ENCODE measurements around the gene PCSK1.
"Not testable (repeated sequence)": the region's sequence is repeated elsewhere in the genome, so short reads cannot be mapped to it uniquely, and the experiment has no call there.

PCSK1 gene

DNA sequence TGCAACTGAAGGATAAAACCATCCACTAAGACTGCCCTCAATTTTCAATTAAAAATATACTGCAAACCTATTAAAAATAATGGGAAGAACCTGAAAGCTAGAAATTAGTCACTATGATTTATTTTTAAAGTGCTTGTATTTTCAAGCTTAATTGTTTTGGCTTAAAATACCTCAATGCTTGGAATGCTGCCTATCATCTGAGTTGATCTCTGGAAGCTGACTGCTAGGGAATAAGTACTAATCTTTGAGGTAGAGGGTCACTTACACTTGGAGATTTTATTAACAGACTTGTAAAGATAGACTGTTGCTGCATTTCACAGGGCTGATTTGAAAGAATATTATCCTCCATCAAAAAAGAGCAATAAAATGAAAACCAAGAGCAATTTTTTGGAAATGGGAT is 6.2 kb downstream of the PCSK1 start:
- no peak for DNase-seq (ENCODE audit: low read depth)

DNA sequence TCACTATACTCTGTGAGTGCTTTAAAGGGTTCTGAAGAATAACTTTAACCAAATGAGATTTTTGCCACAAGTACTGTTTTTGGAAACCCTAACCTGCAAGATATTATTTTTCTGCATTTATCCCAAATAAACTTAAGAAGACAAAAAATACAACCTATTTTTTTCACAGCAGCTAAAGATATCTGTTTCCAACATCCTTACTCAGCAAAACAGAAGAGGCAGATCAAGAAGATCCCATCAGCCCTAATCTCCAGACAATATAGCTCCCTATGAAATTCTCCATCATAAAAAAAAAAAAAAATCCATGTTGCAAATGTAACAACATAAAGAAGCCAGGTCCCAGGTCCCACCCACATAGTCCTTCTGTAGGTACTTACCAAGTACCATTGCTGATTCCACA is 7.6 kb downstream of the PCSK1 start:
- no peak for DNase-seq (ENCODE audit: low read depth)

DNA sequence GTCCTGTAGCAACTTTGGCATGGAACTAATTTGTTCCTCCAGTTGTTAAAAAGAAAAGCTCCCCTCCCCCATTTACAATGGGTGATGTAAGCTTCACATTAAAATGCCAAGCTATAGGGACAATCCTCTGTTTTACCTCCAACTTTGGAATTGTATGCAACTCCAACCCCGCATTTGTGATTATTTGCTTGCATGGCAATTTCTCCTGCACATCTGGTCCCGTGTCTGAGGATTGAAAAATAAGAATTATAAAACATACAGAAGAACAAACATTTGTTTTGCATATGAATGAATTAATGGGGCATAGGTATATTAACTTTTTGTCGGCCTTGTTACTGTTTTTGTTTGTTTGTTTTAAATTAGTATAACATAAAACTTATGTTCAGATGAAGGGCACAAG is 17.2 kb downstream of the PCSK1 start:
- DNase-seq (ENCODE audit: low read depth) = no peak

DNA sequence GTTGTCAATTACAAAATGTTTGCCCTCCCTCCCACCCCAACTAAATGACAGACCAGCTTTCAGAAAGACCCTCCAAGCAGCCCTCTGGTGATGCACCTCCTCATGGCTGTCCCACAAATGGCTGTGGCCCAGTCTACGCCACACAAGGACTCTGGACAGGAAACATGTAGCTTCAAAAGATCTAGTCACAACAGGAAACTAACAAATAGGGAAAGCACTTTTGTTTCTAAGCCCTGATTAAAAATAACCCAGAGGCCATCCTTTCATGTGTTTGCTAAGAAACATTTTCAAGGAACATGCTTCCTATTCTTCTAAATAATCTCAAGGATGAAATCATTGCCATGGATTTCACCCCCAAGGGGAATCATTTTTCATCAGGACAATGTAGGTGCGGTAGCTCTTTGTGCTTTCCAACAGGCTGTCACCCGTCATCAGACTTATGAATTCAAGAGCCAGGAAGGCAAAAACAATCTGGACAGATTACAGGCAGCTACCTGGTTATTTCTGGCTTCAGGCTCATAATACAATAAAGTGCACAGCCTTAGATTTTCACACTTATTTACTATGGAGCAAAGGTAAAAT is 20.1 kb downstream of the PCSK1 start:
- no peak for DNase-seq (ENCODE audit: low read depth)

GRCh38 chr5:96410013-96410412 is 23.0 kb downstream of the PCSK1 start:
- no peak for DNase-seq (ENCODE audit: low read depth)

DNA sequence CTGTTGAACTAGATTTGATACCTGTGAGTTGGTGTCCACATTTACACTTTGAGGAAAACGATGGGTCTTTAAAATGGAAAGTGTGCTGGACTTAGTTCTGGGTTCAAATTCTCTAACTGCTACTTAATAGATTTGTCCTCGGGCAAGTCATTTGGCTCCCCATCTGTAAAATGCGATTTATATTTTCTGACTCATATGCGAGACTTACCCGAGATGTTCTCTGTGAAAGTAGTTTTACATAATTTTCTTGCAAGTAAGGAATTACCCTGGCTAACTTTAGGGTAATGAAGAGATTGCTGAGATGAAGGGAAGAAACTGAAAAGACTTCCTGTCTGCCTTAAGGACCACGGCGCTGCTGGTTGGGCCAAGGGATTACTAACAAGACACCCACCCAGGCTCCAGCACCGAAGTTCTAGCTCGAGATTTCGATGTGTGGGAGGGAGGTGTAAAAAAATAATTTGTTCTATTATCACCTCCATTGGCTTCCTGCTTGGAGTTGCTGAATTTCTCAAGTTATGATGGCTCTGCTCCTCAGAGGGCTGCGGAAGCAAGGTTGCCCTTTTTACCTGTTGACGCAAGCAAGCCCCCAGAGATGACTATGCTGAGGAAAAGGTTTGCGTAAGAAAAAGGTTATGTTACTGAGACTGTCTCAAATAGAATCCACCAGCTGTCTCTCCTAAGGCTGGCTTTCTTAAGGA is 24.1 kb downstream of the PCSK1 start:
- DNase-seq (ENCODE audit: low read depth) = no peak

- no peak for DNase-seq (ENCODE audit: low read depth)
These were observed 24.8 kb downstream of the PCSK1 start for GRCh38 chr5:96408210-96408777.

DNA sequence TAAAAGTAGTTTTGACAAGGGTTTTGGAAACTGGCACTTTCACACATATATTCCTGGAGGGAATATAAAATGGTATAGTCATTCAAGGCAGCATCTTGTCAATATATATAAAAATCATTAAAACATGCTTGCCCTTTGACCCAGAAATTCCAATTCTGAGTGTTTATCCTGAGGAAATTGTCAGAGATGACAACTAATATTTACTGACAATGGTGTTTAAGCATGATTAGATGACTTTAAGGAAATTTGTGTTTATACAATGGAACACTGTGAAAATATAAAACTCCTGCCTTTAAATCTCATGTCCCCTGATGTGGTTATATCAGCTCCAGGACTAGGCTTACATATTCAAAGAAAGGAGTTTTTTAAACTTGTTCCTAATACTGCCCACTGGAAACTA is 25.6 kb downstream of the PCSK1 start:
- no peak for DNase-seq (ENCODE audit: low read depth)

DNA sequence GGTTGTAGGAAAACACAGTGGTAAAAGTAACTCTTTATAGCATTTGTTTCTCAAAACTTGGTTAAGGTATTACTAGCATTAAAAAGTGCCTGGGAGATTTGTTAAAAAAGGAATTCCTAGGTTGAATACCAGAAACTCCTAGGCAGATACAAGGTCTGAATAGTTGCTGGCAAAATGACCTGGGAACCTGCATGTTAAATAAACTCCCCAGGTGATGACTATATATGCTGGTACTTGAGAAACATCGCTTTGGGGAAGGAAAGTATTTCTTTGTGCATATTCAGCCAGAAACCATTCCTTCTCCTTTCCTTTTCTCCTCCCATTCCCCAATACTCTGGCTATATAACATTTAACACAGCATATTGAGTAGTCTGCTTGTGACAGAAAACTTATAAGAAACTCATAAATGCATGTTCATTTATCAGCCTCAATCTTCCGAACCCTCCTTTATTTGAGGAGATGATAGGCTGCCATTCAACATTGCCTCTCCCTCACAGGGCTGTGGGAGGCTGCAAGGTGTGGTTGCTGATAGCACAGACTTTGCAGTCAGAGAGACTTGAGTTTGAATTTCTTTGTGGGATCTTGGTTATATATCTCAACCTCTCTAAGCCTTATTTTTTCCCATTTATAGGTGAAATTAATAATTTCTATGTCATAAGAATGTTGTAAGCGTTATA is 28.7 kb downstream of the PCSK1 start:
- DNase-seq (ENCODE audit: low read depth) = no peak

DNA sequence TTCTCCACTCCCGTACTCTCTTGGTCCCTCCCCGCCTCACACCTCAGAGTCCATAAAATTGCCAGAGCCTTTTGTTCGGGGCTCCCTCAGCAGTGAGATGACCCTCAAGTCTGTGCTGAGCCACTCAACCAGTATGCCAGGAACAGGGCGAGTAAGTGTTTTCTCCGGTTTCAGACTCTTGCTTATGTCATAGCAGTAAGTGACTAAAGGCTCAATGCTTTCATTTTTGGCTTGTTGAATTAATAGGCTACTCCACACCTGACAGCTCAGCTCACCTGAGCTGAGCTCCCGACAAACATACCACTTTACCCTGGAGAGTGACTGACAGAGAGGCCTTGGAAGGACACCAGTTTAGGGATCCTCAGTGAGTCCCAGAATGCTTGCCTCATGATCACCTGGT is 30.5 kb downstream of the PCSK1 start:
- no peak for DNase-seq (ENCODE audit: low read depth)

- no peak for DNase-seq (ENCODE audit: low read depth)
These were observed 36.2 kb downstream of the PCSK1 start for GRCh38 chr5:96396878-96397277.

GRCh38 chr5:96395295-96395694 is 37.8 kb downstream of the PCSK1 start:
- not testable (repeated sequence) for DNase-seq (ENCODE audit: low read depth)

DNA sequence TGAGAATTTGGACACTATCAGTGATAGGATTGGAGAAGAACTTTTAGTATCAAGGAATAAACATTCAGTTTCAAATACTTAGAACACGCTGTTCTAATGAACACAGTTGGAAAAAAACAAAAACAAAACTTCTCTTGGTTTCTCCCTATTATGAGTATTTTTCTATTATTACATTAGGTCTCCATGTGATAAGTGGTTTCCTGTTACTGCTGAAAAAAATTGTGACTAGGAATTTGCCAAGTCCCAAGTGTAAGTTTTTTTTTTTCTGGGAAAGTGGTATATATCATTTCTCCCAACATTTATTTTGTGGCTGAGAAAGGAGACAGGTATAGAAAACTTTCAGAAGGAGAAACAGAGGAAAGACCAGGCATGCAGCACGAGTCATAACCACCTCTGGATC is 41.1 kb downstream of the PCSK1 start:
- no peak for DNase-seq (ENCODE audit: low read depth)

DNA sequence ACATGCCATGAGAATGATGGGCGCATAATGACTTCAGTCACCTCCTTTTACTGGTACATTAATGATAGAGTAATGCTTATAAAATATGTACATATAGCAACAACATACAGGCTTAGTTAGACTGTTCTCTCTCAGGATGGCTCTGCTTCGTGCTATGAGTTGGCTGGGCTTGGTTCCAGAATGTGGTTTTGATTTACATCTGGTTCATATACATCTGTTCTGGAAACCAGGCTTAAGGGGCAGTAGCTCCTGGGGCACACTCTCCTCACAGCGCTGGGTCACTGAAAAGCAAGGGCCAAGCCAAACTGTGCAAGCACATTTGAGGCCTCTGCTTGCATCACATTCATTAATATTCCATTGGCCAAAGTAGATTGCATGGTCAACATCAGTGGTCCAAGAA is 44.9 kb downstream of the PCSK1 start:
- no peak for DNase-seq (ENCODE audit: low read depth)

DNA sequence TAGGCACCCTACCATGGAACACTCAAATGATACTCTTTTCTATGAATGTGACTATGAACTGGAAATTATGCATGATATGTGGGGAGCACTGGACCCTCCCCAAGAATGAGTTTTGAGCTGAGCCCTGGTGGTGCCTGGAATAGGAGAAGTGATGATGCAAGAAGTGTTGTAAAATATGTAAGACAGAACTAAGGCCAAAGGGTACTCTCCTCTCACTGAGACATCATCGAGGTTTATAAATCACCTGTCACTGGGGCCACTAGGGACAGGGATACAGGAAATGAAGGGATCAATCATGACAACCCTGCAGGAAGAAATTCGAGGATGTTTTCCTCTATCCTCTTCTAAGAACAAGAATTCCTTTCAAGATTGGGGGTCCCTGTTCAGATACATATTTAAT is 45.4 kb downstream of the PCSK1 start:
- no peak for DNase-seq (ENCODE audit: low read depth)

DNA sequence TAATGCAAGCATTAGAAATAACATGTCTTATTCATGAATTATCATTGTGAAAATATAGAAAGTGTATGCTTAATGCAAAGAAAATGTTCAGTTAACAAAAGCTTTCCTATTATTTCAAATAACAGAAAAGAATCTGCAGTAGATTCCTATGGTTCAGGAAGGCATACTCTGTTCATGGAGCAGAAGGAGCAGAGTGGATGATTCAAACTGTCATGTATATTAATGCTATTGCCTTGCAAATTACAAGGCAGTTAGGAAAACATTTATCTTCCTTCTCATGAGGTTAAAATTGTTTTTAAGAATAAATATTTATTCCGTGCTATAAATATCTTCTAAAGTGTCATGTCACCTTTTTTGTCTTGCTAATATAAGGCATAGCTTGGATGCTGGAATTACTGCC is 47.5 kb downstream of the PCSK1 start:
- DNase-seq (ENCODE audit: low read depth) = no peak

- no peak for DNase-seq (ENCODE audit: low read depth)
These were observed 48.7 kb downstream of the PCSK1 start for GRCh38 chr5:96384353-96384752.

DNA sequence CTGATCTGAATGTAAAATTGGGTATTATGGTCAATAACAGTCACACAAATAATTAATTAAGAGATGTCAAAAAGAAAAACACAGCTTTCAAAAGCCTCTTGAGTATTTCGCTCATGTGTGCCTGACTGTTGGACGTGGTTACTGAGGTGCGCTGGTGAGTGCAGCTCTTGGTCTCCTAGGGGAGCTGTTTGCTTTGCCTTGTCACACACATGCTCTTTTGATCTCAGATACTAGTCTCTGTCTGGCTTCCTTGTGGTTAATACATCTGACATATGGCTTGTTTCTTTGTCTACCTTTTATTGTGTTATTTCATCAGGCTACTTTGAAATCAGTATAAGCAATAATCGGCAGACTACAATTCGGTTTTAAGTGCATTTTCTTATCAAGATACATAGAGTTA is 51.5 kb downstream of the PCSK1 start:
- DNase-seq (ENCODE audit: low read depth) = no peak

DNA sequence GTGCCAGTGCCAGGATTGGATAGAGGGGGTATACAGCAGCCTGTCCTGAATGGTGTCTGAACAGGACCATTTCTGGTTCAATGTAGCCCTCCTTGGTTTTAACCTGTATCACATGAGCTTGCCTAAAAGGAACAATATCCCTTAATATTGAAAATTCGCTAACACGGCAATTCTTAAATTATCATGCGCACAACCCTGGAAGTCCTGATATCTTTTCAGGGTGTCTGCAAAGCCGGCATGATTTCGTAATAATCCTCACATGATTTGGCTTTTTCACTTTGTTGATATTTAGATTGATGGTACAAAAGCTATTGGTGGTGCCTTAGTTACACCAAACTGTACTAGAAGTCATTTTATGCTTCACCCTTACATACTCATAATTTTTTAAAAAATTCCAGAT is 53.2 kb downstream of the PCSK1 start:
- DNase-seq (ENCODE audit: low read depth) = no peak

GRCh38 chr5:96377597-96377996 is 55.5 kb downstream of the PCSK1 start:
- no peak for DNase-seq (ENCODE audit: low read depth)

GRCh38 chr5:96377167-96377566 is 55.9 kb downstream of the PCSK1 start:
- no peak for DNase-seq (ENCODE audit: low read depth)

- DNase-seq (ENCODE audit: low read depth) = no peak
These were observed 58.4 kb downstream of the PCSK1 start for GRCh38 chr5:96374653-96375052.

GRCh38 chr5:96373381-96373733 is 59.7 kb downstream of the PCSK1 start:
- DNase-seq (ENCODE audit: low read depth) = no peak
